Measurements from ENCODE around the gene DLG2.

Gene DLG2

DNA sequence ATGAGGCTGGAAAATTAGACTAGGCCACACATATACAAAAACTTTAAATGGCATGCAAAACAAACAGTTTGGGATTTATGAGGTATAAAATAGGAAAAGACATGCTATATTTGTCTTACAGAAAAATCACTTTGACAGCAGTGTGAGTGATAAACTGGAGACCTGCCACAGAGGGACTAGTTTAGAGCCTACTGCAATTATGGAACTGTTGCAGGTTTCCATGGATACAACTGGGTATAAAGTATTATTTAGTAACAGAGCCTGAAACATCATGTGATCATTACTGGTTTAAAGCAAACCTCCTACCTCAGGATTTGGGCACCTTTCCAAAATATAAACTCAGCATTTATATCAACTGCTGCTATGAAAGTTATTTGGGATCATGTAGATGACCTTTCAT is 1032.5 kb downstream of the DLG2 start:
- Histone ChIP-seq H3K4me2 (ENCODE audit: low read length) (no peak overlapping the region), H3K4me3 (ENCODE audit: low read length) (no peak overlapping the region), H3K27me3 (ENCODE audit: control insufficient read depth, low read length) (no peaks in the 10 kb centered on the region), H4K20me1 (ENCODE audit: control insufficient read depth, insufficient read depth, low read depth, low read length) (no peaks in the 10 kb centered on the region), H3K79me2 (ENCODE audit: control insufficient read depth, low read length) (no peaks in the 10 kb centered on the region), H3K9me3 (ENCODE audit: control insufficient read depth, insufficient read depth, low read length) (no peaks in the 10 kb centered on the region), H3K4me1 (ENCODE audit: control insufficient read depth, low read length) (no peaks in the 10 kb centered on the region), H3K36me3 (ENCODE audit: control insufficient read depth, low read length) (no peaks in the 10 kb centered on the region), H3K27ac (ENCODE audit: low read depth, low read length) (no peak overlapping the region), H3K9me2 (replicated peaks; ENCODE audit: control insufficient read depth, low read length) (no peaks in the 10 kb centered on the region), H3F3A (ENCODE audit: control insufficient read depth, insufficient read depth) (no peaks in the 10 kb centered on the region)
- no peak for TF ChIP-seq EZH2phosphoT487 (IDR thresholded peaks at IDR 0.05; ENCODE audit: borderline replicate concordance, low read length)
- TF ChIP-seq, protein P1, sequence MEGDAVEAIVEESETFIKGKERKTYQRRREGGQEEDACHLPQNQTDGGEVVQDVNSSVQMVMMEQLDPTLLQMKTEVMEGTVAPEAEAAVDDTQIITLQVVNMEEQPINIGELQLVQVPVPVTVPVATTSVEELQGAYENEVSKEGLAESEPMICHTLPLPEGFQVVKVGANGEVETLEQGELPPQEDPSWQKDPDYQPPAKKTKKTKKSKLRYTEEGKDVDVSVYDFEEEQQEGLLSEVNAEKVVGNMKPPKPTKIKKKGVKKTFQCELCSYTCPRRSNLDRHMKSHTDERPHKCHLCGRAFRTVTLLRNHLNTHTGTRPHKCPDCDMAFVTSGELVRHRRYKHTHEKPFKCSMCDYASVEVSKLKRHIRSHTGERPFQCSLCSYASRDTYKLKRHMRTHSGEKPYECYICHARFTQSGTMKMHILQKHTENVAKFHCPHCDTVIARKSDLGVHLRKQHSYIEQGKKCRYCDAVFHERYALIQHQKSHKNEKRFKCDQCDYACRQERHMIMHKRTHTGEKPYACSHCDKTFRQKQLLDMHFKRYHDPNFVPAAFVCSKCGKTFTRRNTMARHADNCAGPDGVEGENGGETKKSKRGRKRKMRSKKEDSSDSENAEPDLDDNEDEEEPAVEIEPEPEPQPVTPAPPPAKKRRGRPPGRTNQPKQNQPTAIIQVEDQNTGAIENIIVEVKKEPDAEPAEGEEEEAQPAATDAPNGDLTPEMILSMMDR (IDR thresholded peaks at IDR 0.05; ENCODE audit: low read depth, low read length, poor library complexity, severe bottlenecking) = no peak

DNA sequence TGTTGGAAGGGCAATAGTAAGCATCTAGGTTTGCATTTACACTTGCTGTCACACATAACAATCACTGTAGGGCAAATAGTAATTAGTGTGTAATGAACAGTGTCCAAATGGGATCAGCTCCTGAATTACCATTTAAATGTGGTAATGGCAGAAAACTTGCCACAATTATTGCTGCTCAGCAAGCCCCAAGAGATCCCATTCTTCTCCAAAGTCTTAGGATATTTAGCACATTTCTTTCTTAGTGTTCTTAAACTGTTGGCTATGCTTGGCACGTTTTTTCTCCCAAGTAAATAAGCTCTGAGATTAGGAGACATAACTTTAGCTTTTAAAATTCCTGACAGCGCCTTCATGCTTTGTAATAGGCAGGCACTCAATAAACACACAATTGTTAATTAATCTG is 1037.0 kb downstream of the DLG2 start:
- no peaks in the 10 kb centered on the region for H3K9me3 ChIP-seq (ENCODE audit: control insufficient read depth, insufficient read depth, low read length)
- no peaks in the 10 kb centered on the region for H4K20me1 ChIP-seq (ENCODE audit: control insufficient read depth, insufficient read depth, low read depth, low read length)
- no peak overlapping the region for H3K4me2 ChIP-seq (ENCODE audit: low read length)
- no peaks in the 10 kb centered on the region for H3K4me1 ChIP-seq (ENCODE audit: control insufficient read depth, low read length)
- no peaks in the 10 kb centered on the region for H3K36me3 ChIP-seq (ENCODE audit: control insufficient read depth, low read length)
- H3K9me2 ChIP-seq (replicated peaks; ENCODE audit: control insufficient read depth, low read length) = no peaks in the 10 kb centered on the region
- no peaks in the 10 kb centered on the region for H3K79me2 ChIP-seq (ENCODE audit: control insufficient read depth, low read length)
- no peak overlapping the region for H3K4me3 ChIP-seq (ENCODE audit: low read length)
- no peak for TF ChIP-seq EZH2phosphoT487 (IDR thresholded peaks at IDR 0.05; ENCODE audit: borderline replicate concordance, low read length)
- TF ChIP-seq, protein P1 (IDR thresholded peaks at IDR 0.05; ENCODE audit: low read depth, low read length, poor library complexity, severe bottlenecking) = no peak
- no peaks in the 10 kb centered on the region for H3F3A ChIP-seq (ENCODE audit: control insufficient read depth, insufficient read depth)
- no peak overlapping the region for H3K27ac ChIP-seq (ENCODE audit: low read depth, low read length)
- H3K27me3 ChIP-seq (ENCODE audit: control insufficient read depth, low read length) = no peaks in the 10 kb centered on the region

GRCh38 chr11:84588131-84588829 is 1038.9 kb downstream of the DLG2 start:
- Histone ChIP-seq H3K27me3 (ENCODE audit: control insufficient read depth, low read length) (no peaks in the 10 kb centered on the region), H3K27ac (ENCODE audit: low read depth, low read length) (no peak overlapping the region), H3K9me2 (replicated peaks; ENCODE audit: control insufficient read depth, low read length) (no peaks in the 10 kb centered on the region), H3K4me1 (ENCODE audit: control insufficient read depth, low read length) (no peaks in the 10 kb centered on the region), H3K9me3 (ENCODE audit: control insufficient read depth, insufficient read depth, low read length) (no peaks in the 10 kb centered on the region), H3K4me2 (ENCODE audit: low read length) (no peak overlapping the region), H3K36me3 (ENCODE audit: control insufficient read depth, low read length) (no peaks in the 10 kb centered on the region), H3F3A (ENCODE audit: control insufficient read depth, insufficient read depth) (no peaks in the 10 kb centered on the region), H3K79me2 (ENCODE audit: control insufficient read depth, low read length) (no peaks in the 10 kb centered on the region), H3K4me3 (ENCODE audit: low read length) (no peak overlapping the region), H4K20me1 (ENCODE audit: control insufficient read depth, insufficient read depth, low read depth, low read length) (no peaks in the 10 kb centered on the region)
- TF ChIP-seq, protein P1 (IDR thresholded peaks at IDR 0.05; ENCODE audit: low read depth, low read length, poor library complexity, severe bottlenecking) = no peak
- no peak for TF ChIP-seq EZH2phosphoT487 (IDR thresholded peaks at IDR 0.05; ENCODE audit: borderline replicate concordance, low read length)

Data from DOHH2 (cell line).